ENCODE results near the gene CHM. TPM values are rescaled to one million over a fixed set of nuclear protein-coding genes. Genes with fewer than 3 reads are reported as not detected.

The CHM gene
- total RNA-seq, 1 experiment from 2014 or later, result 18.1 TPM

DNA sequence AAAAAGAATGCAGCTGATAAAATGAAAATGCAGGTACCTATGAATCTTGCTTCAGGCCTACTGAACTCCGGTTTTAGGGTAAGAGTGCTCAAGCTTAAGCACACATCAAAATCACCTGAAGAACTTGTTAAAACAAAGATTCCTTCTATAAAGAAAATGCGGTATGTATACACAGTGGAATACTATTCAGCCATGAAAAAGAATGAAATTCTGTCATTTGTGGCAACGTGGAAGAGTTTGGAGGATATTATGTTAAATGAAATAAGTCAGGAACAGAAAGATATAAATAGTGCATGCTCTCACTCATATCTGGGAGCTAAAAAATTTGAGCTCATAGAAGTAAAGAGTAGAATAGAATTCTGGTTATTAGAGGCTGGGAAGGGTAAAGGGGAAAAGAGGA, 14.0 kb upstream of the CHM start:
- peaks cover 6% of the 10 kb centered on the region for H3K9me3 Mint-ChIP-seq
- H3K36me3 Mint-ChIP-seq, result no peaks in the 10 kb centered on the region
- TF ChIP-seq ZBTB43 (CRISPR knock-in tag; IDR thresholded peaks at IDR 0.05) (no peak), ARID4B (CRISPR knock-in tag; IDR thresholded peaks at IDR 0.05; ENCODE audit: borderline replicate concordance) (no peak), GABPB1 (CRISPR knock-in tag; IDR thresholded peaks at IDR 0.05) (no peak), CTCF (IDR thresholded peaks at IDR 0.05) (no peak), CREM (CRISPR knock-in tag; IDR thresholded peaks at IDR 0.05) (no peak), IRF2 (CRISPR knock-in tag; IDR thresholded peaks at IDR 0.05; ENCODE audit: borderline replicate concordance, low read depth) (no peak), TEAD4 (CRISPR knock-in tag; IDR thresholded peaks at IDR 0.05) (no peak)
- TF ChIP-seq, protein P1, sequence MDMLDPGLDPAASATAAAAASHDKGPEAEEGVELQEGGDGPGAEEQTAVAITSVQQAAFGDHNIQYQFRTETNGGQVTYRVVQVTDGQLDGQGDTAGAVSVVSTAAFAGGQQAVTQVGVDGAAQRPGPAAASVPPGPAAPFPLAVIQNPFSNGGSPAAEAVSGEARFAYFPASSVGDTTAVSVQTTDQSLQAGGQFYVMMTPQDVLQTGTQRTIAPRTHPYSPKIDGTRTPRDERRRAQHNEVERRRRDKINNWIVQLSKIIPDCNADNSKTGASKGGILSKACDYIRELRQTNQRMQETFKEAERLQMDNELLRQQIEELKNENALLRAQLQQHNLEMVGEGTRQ (CRISPR knock-in tag; IDR thresholded peaks at IDR 0.05), result no peak
- TF ChIP-seq, protein P2, sequence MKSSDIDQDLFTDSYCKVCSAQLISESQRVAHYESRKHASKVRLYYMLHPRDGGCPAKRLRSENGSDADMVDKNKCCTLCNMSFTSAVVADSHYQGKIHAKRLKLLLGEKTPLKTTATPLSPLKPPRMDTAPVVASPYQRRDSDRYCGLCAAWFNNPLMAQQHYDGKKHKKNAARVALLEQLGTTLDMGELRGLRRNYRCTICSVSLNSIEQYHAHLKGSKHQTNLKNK (CRISPR knock-in tag; IDR thresholded peaks at IDR 0.05), result no peak
- no peak for ATAC-seq
- ChIA-PET POLR2A (no interaction called here), CTCF (no interaction called here)
- H3K4me1 Mint-ChIP-seq, result peaks cover 4% of the 10 kb centered on the region; the same call in 1 of the 2 replicates
- DNase-seq (ENCODE audit: low spot score), result no peak
- no peak overlapping the region for H3K4me3 Mint-ChIP-seq
- no peaks in the 10 kb centered on the region for H3K27me3 Mint-ChIP-seq (ENCODE audit: low read depth)
- no peak overlapping the region for H3K27ac Mint-ChIP-seq

- Mint-ChIP-seq H3K36me3 (peaks cover 2% of the 10 kb centered on the region; the same call in 1 of the 2 replicates), H3K9me3 (peaks cover 14% of the 10 kb centered on the region), H3K4me3 (no peak overlapping the region), H3K27ac (no peak overlapping the region), H3K4me1 (0 out of 2 replicates have a peak, but pooled peaks cover 2% of the 10 kb centered on the region), H3K27me3 (ENCODE audit: low read depth) (no peaks in the 10 kb centered on the region)
- CTCF ChIA-PET, result no interaction called here
- DNase-seq (ENCODE audit: low spot score) (no peak), ATAC-seq (no peak)
- POLR2A ChIA-PET, result no interaction called here
- TF ChIP-seq ATF1 (CRISPR knock-in tag; IDR thresholded peaks at IDR 0.05) (no peak), CBFB (CRISPR knock-in tag; IDR thresholded peaks at IDR 0.05; ENCODE audit: low read depth) (no peak), RELA (CRISPR knock-in tag; IDR thresholded peaks at IDR 0.05; ENCODE audit: borderline replicate concordance) (no peak), E2F1 (CRISPR knock-in tag; IDR thresholded peaks at IDR 0.05) (no peak), ETV6 (CRISPR knock-in tag; IDR thresholded peaks at IDR 0.05) (no peak), NR3C1 (CRISPR knock-in tag; conservative IDR thresholded peaks at IDR 0.05; ENCODE audit: low read depth) (no peak), ZNF138 (CRISPR knock-in tag; conservative IDR thresholded peaks at IDR 0.05) (no peak), GRHL2 (CRISPR knock-in tag; IDR thresholded peaks at IDR 0.05; ENCODE audit: insufficient replicate concordance, severe bottlenecking) (no peak), ZNF317 (CRISPR knock-in tag; IDR thresholded peaks at IDR 0.05; ENCODE audit: borderline replicate concordance, low read depth) (no peak), ATF6 (CRISPR knock-in tag; IDR thresholded peaks at IDR 0.05) (no peak)
- TF ChIP-seq, protein P1 (CRISPR knock-in tag; IDR thresholded peaks at IDR 0.05), result no peak
- TF ChIP-seq, protein P3, sequence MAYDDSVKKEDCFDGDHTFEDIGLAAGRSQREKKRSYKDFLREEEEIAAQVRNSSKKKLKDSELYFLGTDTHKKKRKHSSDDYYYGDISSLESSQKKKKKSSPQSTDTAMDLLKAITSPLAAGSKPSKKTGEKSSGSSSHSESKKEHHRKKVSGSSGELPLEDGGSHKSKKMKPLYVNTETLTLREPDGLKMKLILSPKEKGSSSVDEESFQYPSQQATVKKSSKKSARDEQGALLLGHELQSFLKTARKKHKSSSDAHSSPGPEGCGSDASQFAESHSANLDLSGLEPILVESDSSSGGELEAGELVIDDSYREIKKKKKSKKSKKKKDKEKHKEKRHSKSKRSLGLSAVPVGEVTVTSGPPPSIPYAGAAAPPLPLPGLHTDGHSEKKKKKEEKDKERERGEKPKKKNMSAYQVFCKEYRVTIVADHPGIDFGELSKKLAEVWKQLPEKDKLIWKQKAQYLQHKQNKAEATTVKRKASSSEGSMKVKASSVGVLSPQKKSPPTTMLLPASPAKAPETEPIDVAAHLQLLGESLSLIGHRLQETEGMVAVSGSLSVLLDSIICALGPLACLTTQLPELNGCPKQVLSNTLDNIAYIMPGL (CRISPR knock-in tag; IDR thresholded peaks at IDR 0.05), result no peak
Observed at GRCh38 chrX:86051741-86052140, 4.4 kb upstream of the CHM start.

Data from WTC11 (cell line).